GM12872 (cell line): ENCODE results near the gene FTCD.

Experiments
- TF ChIP-seq, protein P1 (sequence below): IDR thresholded peaks from 3 replicates; pipeline ENCODE4 v1.5.1; 2011; ENCODE audit warnings: low read depth, mild to moderate bottlenecking, low read length, moderate library complexity; ENCODE audit not compliant: insufficient read depth

FTCD gene

DNA sequence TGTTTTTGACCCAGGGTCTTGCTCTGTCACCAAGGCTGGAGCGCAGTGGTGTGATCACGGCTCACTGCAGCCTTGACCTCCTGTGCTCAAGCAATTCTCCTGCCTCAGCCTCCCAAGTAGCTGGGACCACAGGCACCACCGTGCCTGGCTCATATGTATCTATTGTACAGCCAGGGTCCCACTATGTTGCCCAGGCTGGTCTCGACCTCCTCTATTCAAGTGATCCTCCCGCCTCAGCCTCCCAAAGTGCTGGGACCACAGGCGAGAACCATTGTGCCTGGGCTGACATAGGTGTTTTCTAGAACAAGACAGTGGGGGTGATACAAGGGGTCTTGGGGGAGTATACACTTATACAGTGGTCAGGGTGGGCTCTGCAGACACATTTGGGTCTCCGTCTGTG is 17.5 kb downstream of the FTCD start:
- TF ChIP-seq, protein P1, sequence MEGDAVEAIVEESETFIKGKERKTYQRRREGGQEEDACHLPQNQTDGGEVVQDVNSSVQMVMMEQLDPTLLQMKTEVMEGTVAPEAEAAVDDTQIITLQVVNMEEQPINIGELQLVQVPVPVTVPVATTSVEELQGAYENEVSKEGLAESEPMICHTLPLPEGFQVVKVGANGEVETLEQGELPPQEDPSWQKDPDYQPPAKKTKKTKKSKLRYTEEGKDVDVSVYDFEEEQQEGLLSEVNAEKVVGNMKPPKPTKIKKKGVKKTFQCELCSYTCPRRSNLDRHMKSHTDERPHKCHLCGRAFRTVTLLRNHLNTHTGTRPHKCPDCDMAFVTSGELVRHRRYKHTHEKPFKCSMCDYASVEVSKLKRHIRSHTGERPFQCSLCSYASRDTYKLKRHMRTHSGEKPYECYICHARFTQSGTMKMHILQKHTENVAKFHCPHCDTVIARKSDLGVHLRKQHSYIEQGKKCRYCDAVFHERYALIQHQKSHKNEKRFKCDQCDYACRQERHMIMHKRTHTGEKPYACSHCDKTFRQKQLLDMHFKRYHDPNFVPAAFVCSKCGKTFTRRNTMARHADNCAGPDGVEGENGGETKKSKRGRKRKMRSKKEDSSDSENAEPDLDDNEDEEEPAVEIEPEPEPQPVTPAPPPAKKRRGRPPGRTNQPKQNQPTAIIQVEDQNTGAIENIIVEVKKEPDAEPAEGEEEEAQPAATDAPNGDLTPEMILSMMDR = no peak

DNA sequence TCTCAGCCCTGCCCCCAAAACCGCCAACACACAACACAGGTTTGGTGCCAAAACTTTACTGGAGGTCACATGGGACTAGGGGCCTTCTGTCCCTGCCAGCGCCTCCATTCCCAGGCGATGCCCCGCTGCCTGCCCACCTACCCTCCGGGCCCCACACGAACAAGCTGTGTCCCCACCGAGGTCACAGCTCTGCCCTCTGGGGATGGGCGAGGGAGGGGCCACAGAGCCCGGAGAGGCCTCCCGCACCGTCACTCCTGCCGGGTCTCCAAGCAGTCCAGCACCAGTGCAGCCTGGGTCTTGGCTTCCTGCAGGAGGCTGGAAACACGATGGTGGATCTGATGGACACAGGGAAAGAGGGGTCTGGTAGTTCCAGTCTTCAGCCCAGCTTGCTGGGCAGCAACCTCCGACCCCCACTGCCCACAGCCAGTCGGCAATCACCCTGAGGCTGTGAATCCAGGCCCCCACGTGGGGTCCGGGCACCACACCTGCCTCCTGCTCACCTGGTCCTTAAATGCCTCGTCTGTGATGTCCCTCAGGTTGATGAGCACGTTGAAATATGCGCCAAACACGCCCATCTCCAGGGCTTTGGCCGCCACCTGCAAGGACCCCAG is 18.5 kb downstream of the FTCD start:
- TF ChIP-seq, protein P1 = no peak

DNA sequence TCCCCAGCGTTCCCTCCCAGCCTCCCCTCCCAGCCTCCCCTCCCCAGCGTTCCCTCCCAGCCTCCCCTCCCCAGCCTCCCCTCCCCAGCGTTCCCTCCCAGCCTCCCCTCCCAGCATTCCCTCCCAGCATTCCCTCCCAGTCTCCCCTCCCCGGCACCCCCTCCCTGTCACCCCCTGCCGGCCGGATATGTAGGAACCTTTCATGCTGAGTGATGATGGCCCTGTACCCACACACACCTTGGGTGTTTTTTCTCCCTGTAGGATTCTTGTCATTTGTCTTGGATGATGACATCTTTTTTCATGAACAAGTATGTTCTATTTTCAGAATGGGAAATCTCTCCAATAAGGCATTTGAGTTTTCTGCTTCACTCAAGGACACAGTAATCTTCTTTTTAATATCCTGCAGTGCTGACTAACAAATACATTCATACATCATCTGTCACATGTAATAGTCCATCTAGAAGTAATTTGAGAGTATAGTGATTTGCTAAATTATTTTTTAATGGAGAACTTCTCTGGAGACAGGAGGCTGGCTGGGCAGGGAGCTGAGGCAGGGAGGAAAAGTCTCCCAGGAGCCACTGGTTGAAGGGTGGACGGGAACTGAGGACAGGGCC is 19.5 kb downstream of the FTCD start:
- TF ChIP-seq, protein P1 = no peak

DNA sequence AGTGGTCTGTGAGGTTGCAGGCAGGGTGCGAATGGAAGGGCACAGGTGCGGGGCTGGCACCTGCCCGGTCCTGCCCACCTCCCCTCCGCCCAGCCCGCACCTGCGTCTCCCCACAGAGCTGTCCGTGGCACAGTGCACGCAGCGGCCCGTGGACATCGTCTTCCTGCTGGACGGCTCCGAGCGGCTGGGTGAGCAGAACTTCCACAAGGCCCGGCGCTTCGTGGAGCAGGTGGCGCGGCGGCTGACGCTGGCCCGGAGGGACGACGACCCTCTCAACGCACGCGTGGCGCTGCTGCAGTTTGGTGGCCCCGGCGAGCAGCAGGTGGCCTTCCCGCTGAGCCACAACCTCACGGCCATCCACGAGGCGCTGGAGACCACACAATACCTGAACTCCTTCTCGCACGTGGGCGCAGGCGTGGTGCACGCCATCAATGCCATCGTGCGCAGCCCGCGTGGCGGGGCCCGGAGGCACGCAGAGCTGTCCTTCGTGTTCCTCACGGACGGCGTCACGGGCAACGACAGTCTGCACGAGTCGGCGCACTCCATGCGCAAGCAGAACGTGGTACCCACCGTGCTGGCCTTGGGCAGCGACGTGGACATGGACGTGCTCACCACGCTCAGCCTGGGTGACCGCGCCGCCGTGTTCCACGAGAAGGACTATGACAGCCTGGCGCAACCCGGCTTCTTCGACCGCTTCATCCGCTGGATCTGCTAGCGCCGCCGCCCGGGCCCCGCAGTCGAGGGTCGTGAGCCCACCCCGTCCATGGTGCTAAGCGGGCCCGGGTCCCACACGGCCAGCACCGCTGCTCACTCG is 23.3 kb downstream of the FTCD start:
- TF ChIP-seq, protein P1 = no peak

DNA sequence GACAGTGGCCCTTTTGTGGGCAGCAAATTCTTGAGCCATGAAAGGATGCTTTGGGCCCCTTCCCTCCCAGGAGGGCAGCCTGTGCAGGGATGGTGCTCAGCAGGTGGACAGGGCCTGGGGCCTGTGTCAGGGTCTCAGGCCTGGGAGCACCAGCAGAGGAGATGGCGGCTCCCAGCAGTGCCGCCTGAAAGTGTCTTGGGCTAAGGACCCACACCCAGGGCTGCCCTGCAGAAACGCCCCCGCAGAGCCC is 23.9 kb downstream of the FTCD start:
- TF ChIP-seq, protein P1 = no peak

DNA sequence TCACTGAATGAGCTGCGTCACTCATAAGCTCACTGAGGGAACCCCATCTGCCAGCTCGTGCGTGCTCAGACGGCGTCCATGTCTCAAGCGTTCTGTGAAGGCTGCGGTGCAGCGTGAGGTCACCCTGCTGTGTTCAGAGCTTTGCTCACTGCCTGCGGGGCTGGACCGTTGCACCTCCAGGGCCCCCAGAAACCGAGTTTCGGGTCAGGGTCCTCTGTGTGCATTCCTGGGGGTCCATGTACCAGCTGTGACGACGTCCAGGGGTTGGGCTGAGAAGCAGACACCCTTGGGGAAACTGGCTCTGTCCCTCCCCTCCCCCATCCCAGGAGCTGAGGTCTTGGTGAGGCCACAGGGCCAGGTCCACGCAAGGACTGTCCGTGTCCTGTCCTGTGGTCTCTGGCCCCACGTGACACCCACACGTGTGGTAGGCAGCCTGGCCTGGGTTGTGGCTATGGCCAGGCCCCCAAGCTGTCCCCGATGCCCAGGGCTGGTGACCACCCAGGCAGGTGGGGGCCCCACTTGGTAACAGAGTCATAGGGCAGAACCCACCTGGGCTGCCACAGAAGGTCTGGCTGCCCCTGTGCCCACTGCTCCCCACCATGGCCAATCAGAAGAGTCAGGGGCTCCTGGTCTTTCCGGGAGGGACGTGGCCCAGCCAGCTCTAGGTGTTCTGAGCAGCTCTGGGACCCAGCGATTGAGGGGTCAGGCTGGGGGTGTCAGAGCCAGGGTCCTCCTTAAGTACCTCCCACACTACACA is 24.4 kb downstream of the FTCD start:
- TF ChIP-seq, protein P1 = no peak

DNA sequence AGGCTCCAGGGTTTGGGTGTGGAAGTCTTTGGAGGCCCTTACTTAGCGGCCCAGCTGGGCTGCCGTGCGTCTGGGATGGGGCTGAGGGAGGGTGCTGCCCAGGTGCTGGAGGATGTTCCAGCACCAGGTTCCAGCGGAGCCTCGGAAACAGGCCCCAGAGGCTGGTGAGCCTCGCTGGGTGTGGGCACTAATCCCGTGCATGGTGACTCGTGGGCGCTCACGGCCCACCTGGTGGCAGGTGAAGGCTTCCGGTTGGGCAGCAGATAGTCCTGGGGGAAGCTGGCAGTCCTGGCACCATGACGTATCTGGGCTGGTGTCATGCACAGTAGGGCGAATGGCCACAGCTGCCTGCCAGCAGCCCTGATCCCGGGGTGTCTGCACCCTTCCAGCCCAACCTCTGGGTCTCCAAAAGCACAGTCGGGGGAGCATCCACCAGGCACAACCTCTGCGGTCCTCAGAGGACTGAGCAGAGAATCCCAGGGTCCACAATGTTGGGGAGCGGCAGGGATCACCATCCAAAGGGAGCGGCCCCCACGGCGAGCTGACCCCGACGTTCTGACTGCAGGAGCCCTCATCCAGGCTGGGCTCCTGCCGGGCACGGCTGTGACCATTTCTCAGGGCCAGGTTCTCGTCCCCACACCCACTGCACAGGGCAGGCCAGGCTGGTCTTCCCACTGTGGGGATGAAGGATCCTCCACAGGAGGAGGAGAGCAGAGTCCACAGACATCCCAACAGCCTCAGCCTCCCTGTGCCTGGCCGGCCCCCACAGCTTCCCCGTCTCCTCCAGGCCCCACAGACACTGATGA is 25.3 kb downstream of the FTCD start:
- TF ChIP-seq, protein P1 = no peak
